D721Med (cell line): ENCODE data around the gene MROH8.

ENCODE experiments used
- DNase-seq: peaks from one replicate; pipeline ENCODE4 v3.0.0; 2011; ENCODE audit warnings: low spot score; ENCODE audit not compliant: insufficient read length
- FAIRE-seq: peaks from 2 replicates; lab custom pipeline; 2011; peaks lifted over from hg19 to GRCh38; lab: Jason Lieb, UNC
- TF ChIP-seq, protein P1 (sequence below): IDR thresholded peaks from 2 replicates; pipeline ENCODE4 v1.5.1; 2012; ENCODE audit warnings: mild to moderate bottlenecking, control low read depth; ENCODE audit not compliant: insufficient read depth; ENCODE audit errors: missing control alignments

The MROH8 gene

GRCh38 chr20:37220731-37221130 is 41.4 kb upstream of the MROH8 start:
- TF ChIP-seq, protein P1, sequence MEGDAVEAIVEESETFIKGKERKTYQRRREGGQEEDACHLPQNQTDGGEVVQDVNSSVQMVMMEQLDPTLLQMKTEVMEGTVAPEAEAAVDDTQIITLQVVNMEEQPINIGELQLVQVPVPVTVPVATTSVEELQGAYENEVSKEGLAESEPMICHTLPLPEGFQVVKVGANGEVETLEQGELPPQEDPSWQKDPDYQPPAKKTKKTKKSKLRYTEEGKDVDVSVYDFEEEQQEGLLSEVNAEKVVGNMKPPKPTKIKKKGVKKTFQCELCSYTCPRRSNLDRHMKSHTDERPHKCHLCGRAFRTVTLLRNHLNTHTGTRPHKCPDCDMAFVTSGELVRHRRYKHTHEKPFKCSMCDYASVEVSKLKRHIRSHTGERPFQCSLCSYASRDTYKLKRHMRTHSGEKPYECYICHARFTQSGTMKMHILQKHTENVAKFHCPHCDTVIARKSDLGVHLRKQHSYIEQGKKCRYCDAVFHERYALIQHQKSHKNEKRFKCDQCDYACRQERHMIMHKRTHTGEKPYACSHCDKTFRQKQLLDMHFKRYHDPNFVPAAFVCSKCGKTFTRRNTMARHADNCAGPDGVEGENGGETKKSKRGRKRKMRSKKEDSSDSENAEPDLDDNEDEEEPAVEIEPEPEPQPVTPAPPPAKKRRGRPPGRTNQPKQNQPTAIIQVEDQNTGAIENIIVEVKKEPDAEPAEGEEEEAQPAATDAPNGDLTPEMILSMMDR, result no peak
- no peak for DNase-seq
- FAIRE-seq, result no peak

GRCh38 chr20:37219751-37220668 is 40.7 kb upstream of the MROH8 start:
- DNase-seq, result no peak
- TF ChIP-seq, protein P1, result no peak
- no peak for FAIRE-seq

GRCh38 chr20:37218976-37219375 is 39.6 kb upstream of the MROH8 start:
- DNase-seq, result no peak
- TF ChIP-seq, protein P1, result no peak
- no peak for FAIRE-seq

GRCh38 chr20:37218441-37218840 is 39.1 kb upstream of the MROH8 start:
- FAIRE-seq (no peak), DNase-seq (no peak)
- TF ChIP-seq, protein P1, result no peak

- TF ChIP-seq, protein P1, result no peak
- no peak for DNase-seq
- no peak for FAIRE-seq
Measured at GRCh38 chr20:37209661-37210314, 30.4 kb upstream of the MROH8 start.

DNA sequence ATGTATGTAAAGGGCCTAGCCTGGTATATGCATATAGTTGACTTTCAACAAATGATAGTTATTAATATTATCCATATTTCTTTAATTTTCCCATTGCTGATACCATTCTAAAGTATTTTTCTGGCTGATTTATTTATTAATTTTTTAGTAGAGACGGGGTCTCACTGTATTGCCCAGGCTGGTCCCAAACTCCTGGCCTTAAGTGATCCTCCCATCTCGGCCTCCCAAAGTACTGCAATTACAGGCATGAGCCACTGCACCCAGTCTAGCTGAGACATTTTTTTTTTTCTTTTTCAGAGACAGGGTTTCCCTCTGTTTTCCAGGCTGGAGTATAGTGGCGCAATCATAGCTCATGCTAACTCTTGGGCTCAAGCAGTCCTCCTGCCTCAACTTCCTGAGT is 29.8 kb upstream of the MROH8 start:
- FAIRE-seq (no peak), DNase-seq (no peak)
- TF ChIP-seq, protein P1, result no peak
